GM18502 (cell line): ENCODE data around the gene DGUOK.
"Not testable (repeated sequence)": the region's sequence is repeated elsewhere in the genome, so short reads cannot be mapped to it uniquely, and the experiment has no call there.

ENCODE experiments used
- ATAC-seq: cut with Tn5 transposase; IDR thresholded peaks from one replicate; pipeline ENCODE4 v1.9.1; 2021; ENCODE audit warnings: mild to moderate bottlenecking; ENCODE audit not compliant: unreplicated experiment, poor library complexity

Gene DGUOK

DNA sequence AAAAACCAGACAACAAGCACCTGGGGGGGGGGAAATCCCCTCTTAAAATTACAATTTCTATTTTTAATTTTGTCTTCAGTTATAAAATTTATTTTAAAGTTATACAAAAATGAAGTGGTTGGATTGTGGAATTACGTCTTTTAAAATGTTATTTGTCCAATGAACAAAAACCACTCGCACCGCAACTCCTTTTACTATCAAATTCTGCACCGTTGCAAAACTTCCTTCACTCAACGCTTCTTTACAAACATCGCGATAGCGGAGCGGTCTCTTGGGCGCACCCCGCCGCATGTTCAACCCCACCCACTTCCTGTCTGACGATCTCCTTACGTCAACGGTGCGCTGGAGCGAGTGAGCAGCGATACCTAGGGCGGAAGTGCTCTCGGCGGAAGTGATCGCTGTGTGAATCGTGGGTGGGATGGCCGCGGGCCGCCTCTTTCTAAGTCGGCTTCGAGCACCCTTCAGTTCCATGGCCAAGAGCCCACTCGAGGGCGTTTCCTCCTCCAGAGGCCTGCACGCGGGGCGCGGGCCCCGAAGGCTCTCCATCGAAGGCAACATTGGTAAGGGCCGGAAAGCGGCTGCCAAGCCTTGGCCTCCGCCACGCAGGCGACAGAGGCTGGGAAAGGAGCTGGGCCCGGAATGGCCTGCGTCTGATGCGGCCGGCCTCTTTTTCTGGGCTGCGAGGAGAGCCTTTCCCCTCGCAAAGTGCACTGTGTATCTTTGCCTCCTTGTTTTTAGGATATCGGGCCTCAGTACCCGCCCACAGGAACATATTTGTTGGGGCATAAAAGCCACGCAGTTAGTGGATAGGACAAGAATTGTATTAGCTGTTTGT, at the start of gene DGUOK:
DGUOK (plus strand) TSS at position 388 of the 835 bp plus-strand sequence; CDS start at position 419, 31 bp downstream.
- ATAC-seq: peak; percentile 100

DNA sequence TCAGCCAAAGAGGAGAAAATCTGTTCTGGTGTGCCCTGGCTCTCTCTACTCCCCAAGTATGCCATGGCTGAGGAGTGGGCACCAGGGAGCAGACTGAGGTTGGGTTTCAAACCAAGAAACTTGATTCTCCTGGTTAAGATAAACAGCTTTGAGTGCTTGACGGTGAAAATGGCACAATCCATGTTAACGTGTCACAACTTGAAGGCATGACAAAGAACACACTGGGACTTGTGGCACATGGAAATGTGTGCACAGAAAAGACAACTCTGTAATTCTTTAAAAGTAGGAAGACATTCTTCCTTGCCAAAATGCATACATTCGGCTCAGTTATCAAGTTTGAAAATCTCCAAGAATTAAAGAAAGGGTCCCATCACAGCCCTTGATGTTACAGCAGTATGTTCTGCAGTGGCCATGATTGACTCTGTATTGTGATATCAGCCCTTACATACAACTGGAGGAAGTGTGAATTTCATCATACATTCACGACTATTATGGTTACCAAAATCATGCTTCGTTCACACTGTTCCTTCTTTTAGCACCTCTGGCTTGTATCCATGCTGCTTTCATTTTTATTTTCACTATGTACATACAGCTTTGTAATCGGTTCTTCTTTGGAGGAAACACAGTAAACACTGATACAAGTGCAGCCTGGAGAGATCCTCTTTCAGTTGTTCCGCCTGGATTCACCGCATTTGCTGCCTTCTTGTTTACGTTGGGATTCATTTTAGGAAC, 49.4 kb upstream of the DGUOK start:
- ATAC-seq: no peak

DNA sequence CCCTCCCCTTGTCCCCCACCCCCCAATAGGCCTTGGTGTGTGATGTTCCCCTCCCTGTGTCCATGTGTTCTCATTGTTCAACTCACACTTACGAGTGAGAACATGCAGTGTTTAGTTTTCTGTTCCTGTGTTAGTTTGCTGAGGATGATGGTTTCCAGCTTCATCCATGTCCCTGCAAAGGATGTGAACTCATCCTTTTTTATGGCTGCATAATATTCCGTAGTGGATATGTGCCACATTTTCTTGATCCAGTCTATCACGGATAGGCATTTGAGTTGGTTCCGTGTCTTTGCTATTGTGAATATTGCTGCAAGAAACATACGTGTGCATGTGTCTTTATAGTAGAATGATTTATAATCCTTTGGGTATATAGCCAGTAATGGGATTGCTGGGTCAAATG, 48.7 kb upstream of the DGUOK start:
- not testable (repeated sequence) for ATAC-seq

DNA sequence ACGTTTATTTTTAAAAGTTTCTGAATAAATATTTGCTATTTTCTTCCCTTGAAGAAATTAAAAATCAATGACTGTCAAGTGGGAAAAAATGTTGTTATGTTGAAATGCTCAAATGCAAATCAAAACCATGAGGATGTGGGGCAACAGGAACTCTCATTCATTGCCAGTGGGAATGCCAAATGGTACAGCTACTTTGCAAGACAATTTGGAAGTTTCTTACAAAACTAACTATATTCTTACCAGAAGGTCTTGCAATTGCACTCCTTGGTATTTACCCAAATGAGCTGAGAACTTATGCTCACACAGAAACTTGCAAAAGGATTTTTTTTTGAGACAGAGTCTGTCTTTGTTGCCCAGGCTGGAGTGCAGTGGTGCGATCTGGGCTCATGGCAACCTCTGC, 41.3 kb upstream of the DGUOK start:
- no peak for ATAC-seq

DNA sequence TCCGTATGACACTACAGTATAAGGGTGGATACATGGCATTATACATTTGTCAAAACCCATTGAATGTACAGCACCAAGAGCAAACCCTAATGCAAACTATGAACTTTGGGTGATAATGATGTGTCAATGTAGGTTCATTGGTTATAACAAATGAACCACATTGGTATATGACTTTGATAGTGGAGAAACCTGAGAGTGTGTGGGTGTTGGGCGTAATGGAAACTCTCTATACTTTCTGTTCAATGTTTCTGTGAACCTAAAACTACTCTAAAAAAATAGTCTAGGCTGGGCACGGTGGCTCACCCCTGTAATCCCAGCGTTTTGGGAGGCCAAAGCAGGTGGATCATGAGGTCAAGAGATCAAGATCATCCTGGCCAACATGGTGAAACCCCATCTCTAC, 40.3 kb upstream of the DGUOK start:
- no peak for ATAC-seq

DNA sequence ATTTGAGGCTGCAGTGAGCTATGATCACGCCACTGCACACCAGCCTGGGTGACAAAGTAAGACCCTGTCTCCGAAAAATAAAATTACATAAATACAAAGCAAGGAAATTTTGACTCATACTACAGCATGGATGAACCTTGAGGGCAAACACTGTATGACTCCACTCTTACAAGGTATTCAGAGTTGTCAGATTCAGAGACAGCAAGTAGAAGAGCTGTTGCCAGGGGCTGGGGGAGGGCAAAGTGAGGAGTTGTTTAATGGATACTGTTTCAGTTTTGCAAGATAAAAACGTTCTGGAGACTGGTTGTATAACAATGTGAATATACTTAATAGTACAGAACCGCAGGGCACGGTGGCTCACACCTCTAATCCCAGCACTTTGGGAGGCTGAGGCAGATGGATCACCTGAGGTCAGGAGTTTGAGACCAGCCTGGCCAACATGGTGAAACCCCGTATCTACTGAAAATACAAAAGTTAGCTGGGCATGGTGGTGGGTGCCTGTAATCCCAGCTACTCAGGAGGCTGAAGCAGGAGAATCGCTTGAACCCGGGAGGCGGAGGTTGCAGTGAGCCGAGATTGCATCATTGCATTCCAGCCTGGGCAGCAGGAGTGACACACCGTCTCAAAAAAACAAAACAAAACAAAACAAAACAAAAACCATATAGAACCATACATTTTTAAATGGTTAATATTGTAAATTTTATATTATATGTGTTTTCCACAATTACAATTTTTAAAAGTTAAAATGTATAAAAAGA, 38.9 kb upstream of the DGUOK start:
- ATAC-seq: not testable (repeated sequence)

DNA sequence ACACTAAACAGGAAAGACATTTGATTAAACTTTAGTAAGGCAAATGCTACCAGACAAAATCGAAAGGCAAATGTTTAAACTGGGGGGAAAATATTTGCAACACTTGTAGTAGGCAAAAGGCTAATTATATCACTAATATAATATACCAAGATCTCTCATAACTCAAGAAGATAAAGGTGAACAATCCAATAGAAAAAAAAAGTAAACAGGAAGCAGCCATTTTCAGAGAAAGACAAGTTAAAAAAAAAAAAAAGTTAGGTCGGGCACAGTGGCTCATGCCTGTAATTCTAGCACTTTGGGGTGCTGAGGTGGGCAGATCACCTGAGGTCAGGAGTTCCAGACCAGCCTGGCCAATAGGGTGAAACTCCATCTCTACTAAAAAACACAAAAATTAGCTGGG, 38.3 kb upstream of the DGUOK start:
- no peak for ATAC-seq

DNA sequence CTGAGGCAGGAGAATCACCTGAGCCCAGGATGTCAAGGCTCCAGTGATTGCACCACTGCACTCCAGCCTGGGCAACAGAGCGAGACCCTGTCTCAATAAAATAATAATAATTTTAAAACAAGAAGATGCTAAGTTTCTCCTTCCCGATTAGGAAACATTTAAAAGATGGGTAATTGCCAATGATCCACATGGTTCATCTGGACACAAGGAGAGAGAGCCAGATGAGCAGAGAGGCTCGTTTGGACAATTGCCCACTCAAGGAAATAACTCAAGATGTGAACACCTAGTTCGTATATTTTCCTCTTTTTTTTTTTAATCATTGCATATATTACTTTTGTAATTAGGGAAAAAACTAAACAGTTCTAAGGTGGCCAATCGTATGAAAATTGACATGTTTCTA, 37.5 kb upstream of the DGUOK start:
- no peak for ATAC-seq

DNA sequence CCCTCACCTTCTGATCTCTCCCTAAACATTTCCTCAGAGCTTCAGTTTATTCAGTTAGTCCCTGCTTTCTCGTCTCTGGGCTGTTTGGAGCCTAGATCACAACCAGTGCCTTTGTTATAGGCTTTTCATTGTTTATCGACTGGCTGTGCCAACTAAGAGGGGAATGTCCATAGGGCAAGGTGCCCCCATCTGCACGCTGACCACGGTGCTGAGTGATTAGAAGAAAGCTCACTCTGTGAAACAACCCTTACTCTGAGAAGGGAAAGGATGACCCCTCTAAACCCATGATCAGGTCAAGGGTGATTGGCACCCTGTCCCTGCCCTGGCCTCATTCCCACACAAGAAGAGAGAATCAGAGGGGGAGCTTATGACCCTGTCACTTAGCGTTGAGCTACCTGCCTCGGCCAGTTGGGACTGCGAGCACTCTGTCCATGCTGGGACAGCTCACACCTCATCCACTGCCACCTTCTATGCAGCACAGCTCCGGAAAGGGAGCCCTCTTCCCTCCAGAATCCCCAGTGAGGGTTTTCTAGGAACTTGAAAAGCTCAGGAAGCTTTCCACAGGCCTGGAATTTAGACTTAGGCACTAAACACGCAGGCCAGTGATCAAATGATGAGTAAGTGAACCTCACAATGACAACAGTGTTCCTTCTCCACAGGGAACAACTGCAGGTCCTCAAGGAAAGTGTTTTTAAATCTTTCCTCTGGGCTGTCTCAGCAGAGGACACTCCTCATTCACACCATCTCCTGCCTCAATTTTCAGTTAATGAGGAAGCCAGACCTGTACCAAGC, 36.2 kb upstream of the DGUOK start:
- no peak for ATAC-seq

DNA sequence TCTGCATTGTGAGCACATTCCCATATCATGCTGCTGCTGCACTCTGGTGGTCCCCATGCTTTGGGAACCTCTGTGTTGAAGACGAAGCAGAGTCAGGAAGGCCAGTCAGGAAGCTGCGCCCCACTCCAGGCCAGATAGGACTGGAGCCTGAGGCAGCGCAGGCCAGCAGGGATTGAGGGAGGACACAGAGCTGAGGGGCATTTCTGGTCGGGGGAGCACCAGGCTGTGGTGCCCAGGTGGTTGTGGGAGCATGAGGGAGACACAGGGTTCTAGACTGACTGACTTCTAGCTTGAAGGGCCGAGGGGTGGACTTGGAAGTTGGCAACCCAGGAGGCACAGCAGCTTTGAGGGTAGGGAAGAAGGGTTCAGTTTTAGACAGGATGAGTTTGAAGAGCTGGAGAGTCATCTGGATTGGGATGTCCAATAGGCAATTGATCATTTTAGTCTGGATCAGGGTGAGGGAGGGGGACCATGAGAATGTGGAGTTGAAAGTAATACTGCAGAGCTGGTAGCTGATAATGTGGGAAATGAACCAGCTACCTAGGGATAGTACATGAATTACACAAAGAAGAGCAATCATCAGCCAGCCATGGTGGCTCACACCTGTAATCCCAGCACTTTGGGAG, 35.3 kb upstream of the DGUOK start:
- no peak for ATAC-seq

DNA sequence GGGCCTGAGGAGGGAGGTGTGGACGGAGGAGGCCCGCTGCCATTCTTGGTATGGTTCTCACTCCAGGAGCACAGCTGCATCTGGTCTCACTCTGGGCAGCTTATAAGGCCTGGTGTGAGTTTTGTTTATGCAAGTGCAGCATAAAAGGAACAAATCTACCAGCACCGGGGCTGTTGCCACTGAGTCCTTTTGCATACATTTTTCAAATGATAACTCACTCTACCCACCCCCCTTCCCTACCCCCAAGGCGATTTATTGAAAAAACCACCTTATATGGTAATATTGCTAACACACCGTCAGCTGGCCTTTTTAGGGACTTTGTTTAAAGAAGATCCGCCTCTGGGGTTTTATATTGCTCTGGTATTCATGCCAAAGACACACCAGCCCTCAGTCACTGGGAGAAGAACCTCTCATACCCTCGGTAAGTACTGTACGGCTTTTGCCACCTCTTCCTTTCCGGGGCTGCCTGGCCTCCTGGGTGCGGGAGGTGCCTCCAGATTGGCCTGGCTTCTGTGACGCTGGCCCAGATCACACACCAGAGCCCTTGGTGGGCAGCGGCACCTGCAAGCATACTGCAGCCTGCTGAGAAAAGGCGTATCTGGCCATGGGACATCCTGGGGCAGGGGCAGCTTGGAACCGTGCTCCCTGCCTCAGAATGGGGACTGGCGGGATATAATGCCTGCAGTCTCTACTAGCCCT, 33.9 kb upstream of the DGUOK start, which contains the start of gene ACTG2:
ACTG2 (plus strand) TSS at position 378 of the 699 bp plus-strand sequence. CDS start 8,304 bp downstream, outside the sequence.
- ATAC-seq: no peak

DNA sequence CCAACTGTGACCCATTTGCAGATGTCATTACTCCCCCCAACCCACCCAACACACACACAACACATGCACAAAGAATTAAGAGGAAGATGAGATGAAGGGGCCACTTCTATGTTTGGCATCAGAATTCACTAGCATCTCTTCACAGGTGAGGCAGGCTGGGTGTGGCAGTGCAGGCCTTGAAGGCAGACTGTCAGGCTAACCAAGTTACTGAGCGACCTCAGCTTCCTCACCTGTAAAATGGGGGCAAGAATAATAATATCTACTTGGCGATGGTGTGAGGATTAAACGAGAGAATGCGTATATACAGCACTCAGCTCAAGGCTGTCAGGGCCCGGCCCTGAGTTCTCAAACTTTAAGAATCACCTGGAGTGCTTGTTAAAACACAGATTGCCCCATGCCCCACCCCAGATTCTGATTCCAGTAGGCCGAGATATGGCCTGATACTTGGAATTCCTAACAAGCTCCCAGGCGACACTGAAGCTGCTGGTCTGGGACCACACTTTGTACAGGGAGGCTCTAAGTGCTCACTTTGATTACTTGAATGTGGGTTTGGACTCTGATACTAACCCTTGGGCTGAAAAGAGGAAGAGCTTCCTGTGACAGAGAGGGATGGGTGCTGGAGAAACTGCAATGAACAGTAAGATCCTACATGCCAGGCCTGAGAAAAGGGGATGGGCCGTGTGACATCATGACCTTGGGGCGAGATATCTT, 32.8 kb upstream of the DGUOK start:
- no peak for ATAC-seq

DNA sequence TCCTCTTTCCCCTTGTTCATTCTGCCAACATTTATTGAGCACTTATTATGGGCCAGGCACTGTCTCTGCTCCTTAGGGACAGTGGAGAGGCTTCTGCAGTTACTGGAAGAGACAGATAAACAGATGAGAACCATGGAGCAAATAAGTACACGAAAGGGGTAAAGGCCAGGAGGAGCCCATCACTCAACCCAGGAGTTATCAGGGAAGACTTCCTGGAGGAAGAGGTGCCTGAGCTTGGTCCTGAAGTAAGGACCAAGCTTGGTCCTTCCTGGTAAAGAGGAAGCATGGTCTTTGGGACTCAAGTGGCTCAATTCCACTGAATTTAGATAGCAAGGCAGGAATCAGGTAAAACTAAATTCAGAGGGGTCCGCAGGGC, 32.2 kb upstream of the DGUOK start:
- no peak for ATAC-seq

DNA sequence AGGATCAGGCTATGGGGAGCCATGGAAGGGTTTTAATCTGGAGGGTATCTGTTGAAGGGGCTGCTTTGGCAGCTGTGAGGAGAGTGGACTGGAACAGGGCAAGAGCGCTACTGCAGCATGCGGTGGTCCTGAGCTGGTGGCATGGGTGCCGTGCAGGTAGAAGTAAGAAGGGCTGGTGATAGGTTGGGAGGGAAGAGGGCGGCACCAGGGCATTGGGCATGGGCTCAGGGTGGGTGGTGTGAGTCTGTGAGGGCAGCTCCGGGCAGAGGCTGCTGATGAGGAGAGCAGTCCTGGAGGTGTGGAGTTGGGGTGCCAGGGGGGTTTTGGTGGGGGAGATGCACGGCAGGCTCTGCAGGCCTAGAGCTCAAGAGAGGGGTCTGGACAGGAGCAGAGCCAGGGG, 31.8 kb upstream of the DGUOK start:
- ATAC-seq: no peak

DNA sequence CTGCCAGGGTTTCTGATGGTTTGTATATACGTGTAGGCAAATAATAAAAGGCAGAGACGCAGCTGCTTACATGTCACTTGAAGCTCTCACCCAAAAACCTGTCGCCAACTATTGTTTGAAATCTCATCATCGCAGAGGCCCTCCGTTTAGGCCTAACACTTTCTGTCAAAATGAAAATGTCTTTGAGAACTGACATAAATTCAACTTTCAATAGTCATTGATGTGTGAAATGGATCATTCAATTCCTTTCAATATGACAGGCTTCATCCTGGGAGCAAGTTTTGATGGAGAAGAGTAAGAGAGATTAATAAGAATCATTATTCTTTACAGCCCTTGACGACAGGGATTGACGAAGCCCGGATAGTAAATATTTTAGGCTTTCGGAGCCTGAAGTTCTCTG, 31.2 kb upstream of the DGUOK start:
- ATAC-seq: no peak

DNA sequence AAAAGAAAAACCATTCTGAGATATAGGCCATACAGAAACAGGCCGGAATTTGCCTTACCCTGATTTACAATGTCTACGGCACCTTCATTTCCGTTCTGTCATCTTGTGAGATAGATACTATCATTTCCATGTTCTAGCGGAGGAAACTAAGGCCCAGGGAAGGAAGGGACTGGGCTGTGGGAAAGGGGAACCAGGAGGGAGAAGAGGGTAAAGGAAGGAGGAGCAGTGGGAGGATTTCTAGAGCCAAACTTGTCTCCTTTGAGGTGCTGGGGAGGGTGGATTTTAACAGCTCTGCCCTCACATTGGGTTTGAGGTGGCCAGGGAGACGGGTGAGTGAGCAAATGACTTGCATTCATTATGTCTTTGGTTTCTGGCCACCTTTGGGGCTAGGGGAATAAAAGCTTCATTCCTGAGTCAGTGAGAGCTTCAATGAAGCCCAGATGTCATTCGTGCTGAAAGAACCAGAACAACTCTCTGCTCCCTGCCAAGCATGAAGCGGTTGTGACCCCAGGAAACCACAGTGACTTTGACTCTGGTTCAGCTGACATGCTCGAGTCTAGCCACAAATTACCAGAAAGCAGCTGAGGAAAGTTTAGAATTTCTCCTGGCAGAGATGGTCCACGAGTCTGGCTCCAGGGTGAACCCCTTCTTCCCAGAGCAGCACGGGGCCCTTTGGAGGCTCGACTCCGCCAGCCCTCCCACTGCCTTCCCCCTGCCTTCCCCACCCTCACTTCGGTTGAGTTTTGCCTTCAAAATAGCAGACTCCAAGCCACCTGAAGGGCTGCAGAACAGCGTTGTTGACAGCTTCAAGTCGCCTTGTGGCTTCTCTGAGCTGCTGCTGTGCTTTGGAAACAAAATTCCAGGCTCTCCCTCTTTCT, 30.1 kb upstream of the DGUOK start:
- no peak for ATAC-seq

DNA sequence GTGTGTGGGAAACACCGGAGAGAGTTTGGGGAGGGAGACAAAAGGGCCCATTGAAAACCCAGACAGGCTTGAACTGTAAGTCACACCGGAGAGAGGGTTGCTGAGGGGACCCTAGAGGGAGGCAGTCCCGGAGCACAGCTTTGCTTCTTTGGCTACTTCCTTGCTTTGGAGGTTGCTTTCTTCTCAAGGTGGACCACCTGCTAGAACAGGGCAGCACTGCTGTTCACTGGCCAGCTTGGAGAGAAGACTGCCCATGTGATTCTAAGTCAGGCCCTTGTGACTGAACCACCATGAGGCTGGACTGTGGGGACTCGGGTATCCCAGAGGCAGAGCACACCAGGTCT, 29.5 kb upstream of the DGUOK start:
- ATAC-seq: no peak

DNA sequence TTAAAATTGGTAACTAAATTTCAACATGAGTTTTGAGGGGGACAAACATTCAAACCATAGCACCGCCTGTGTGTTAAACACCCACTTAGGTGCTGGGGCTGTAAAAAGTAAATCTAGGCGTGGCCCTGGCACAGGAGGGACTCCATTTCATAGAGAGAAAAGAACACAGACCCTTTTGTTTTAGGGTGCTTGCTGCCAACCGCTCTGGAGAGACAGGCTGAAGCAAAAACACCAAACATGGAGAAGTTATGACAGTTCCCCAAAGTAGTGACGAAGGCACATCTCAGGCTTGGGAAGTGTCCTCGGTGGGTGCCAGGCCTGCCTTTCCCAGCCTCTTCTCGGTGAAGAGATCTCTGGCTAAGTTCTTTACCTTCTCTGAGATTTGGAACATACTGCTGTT, 28.7 kb upstream of the DGUOK start:
- no peak for ATAC-seq
